ENCODE measurements around the gene JAML.
A peak's percentile ranks its signal among the peaks of the same experiment; 100 is the strongest.
"Not testable (repeated sequence)": the region's sequence is repeated elsewhere in the genome, so short reads cannot be mapped to it uniquely, and the experiment has no call there.

JAML gene

DNA sequence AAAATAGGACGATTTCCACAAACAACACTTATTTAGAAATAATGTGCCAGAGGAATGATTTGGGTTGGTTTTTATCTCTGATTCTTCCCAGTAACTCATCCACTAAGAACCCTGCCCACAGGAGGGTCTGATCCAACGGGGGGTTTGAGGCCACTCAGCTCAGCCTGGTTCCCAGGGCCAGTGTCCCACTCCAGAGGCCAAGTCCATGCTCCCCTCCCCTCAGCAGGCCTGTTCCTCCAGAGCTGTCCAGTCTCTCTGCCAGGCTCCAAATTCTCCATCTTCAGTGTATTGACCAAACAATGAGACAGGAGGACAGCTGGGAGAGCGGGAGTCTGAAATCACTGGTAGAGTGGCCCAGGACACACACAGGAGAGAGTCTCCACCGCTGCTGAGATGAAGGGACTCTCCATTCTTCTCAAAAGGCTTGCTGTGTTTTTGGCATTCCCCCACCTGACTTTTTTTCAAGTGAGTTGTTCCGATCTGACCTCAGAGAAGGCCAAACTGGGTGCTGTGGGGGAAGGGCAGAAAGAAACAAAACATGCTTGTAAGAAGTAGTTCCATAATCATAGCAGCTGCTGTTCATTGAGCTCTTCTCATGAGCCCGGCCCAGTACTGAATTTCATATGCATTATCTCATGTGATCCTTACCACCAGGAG, 30.8 kb downstream of the JAML start:
- no peak for DNase-seq (ENCODE audit: low spot score)

GRCh38 chr11:118192817-118193216, 32.0 kb downstream of the JAML start:
- not testable (repeated sequence) for DNase-seq (ENCODE audit: low spot score)

- DNase-seq (ENCODE audit: low spot score): not testable (repeated sequence)
Observed at GRCh38 chr11:118190942-118191506, 33.8 kb downstream of the JAML start.

DNA sequence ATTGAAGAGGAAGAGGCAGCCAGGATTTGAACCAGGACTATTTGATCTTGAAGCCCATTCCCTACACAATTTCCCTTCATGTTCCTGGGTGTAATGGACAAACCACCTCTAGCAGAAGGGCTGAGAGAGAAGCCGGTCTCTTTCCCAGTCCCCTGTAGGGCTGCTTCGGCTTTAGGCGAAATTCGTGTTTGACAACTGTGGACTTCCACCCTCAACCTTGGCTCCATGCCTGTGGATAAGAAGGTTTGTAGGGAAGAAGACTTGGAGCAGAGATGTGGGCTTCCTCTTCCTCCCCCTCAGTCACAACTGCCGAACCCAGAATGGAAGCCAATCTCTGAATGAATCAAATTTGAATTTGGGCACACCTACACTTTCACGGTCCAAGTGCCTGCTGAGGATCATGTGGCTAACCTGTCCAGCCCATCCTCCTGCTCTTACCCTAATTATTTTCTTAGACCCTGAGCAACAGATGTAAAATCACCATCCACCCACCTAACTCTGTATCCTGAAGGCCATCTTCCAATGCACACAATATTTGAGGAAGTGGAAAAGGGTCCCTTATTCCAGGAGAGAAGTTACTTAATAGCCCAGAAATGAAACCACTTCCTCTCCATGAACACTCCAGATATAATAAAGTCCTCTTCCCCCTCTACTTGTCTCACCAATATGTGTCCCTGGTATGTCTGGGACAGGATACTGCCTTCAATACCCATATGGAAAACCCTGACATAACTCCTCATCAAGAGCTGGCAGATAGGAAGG, 38.3 kb downstream of the JAML start:
- DNase-seq (ENCODE audit: low spot score): no peak

- DNase-seq (ENCODE audit: low spot score): no peak
Observed at GRCh38 chr11:118184784-118185579, 39.8 kb downstream of the JAML start.

GRCh38 chr11:118183691-118184090, 41.1 kb downstream of the JAML start:
- not testable (repeated sequence) for DNase-seq (ENCODE audit: low spot score)

DNA sequence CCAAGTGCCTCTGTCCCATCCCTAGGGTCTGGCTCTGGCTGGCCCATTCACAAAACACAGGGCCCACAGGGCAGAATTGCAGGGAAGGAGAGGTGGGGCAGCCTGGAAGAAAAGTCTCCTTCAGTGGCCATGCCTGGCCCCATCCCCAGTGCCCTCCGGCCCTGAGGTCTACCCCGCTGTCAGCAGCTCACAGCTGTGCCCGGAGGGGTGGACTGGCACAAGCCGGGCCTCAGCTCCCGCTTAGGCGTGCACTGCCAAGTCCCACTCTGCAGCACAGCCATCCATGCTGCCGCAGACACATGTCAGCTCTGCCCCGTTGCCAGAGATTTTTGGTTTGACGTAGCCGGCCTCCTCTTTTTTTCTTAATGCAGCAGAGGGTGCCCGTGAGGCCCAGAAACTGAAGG, 44.5 kb downstream of the JAML start:
- DNase-seq (ENCODE audit: low spot score): peak; percentile 32

DNA sequence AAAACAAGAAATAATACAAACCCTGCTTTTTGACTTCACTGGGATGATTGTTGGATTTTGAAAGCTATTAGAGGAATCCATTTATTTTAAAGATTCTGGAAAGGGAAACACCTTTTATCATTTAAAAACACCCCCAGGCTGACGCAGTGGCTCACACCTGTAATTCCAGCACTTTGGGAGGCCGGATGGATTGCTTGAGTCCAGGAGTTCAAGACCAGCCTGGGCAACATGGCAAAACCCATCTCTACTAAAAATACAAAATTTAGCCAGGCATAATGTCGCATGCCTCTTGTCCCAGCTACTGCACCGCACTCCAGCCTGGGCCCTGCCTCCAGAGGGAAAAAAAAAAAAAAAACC, 48.1 kb downstream of the JAML start:
- DNase-seq (ENCODE audit: low spot score): no peak

DNA sequence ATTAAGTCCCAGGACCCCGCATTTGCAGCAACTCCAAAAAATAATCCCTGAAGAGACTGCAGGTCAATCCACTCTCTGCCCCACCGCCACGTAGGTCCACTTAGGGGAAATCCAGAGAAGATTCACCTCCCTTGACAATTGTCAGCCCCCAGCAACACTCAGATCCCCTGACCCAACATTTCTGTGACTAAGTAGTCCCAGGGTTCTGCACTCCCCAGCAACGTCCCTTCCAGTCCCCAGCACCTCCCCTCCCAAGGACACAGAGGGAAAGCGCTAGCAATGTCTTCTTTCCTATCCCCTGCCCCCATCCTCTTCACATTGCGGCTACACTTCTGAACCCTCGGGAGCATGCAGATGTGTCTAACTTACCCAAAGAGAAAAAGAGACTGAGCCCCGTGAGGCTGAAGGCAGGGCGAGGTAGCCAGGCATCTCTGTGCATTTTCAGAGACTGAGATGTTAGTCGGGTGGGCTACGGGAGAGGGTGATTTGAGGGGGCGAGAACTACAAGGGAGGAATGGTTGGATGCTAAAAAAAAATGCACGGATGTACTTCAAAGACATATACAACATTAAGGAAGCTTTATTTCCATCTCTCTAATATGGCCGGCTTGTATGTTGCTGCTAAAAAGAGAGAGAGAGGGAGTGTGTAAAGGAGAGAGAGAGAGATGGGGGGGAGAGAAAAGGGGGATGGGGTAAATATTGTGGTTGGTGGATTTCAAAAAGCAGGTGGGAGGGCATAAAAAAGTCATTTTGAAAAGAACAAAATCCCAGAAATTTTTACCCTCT, 48.6 kb downstream of the JAML start, which contains the start of gene SCN2B:
Gene SCN2B (minus strand): TSS at position 647 of the 785 bp plus-strand sequence. CDS start 208 bp downstream, at position 439.
- DNase-seq (ENCODE audit: low spot score): no peak

GRCh38 chr11:118175031-118175992, 49.5 kb downstream of the JAML start:
- DNase-seq (ENCODE audit: low spot score): no peak

DNA sequence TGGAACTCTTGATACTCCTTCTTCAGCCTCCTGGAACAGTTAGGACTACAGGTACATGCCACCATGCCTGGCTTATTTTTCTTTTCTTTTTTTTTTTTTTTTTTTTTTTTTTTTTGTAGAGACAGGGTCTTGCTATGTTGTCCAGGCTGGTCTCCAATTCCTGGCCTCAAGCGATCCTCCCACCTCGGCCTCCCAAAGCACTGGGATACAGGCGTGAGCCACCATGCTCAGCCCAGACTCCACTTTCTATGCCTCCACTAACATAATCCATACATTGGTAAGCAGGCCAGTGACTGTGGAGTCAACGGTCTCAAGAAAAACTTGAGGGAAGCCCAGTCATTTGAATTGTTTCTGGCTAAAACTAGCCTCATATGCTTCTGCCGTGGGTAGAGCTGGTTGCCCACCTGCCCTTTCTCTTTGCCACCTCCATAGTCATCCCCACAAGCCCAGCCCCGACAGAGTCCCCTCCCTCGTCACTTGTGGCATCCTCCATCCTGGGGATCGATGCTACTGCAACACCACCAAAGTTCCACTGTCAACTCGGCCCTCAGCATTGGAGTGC, 50.7 kb downstream of the JAML start:
- DNase-seq (ENCODE audit: low spot score): no peak

DNA sequence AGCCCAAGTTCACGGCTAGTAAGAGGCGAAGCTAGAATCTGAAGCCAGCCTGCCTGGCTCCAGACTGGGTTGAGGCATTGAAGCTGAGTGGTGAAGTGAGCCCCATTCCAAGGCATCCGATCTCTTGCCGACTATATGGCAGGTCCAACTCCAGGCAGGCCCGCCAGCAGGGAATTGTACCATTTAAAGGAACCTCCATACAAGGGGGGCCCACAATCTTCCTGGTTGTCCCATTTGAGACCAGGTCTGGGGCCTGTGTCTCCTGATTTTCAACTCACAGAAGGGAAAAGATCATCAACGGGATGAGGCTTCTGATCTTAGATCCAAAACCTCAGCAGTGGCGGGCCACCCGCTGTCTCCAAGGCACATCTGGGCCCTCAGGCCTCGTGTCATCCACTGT, 52.5 kb downstream of the JAML start:
- DNase-seq (ENCODE audit: low spot score): no peak

- DNase-seq (ENCODE audit: low spot score): peak; percentile 54
Observed at GRCh38 chr11:118171269-118172062, 53.3 kb downstream of the JAML start.

DNA sequence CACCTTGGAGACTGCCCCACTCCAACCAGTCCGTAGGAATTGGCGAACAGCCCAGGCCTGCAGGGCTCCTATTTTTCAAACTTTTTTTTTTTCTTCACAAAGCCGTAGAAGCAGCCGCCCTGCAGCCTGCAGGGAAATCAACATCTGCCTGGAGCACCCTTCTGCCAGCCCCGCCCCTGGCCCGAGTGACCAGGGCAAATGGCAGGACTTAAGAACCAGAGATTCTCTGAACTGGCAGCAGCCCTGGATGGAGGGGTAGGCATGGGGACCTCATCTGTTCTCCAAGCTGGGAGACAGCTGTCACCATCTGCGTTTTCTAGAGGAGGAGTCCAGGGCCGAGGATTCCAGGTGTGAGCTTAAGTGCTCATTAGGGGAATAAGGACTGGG, 53.9 kb downstream of the JAML start:
- DNase-seq (ENCODE audit: low spot score): no peak

- DNase-seq (ENCODE audit: low spot score): no peak
Observed at GRCh38 chr11:118170231-118170630, 54.6 kb downstream of the JAML start.

DNA sequence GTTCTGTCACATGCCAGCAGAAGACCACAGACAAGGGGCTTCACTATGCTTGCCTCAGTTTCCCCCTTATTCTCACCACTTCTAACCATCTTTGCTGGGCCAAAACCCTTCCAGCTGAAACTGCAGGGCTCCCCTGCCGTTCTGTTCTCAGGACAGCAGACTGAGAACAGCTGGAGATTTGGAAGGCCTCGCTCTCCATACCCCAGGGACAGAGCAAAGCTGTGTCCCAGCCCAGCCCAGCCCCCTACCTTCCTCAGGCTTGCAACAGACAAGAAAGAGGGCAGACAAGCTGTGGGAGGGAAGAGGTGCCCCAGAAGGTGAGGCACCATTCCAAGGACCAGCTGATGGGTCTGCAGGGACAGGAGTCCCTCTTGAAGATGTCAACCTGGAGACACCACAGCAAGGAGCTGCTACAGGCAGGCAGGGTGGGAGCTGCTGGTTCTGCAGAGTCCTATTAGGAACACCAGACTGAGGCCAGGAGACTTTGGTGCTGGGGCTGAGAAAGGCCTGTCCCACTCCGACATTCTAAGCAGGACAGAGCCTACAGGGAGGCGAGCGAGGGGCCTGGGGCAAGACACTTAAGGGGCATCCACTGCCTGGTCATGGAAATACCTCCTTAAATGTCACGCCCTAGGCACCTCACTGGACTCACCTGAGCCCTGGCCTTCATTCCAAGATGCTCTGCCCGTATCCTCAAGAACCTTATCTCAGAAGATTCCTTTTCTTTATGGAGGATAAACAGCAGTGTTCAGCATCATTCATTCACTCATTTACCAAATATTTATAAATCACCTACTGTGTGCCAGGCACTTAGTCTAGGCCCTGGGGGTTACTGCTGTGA, 55.3 kb downstream of the JAML start:
- no peak for DNase-seq (ENCODE audit: low spot score)

GRCh38 chr11:118168751-118169150, 56.1 kb downstream of the JAML start:
- DNase-seq (ENCODE audit: low spot score): no peak

GRCh38 chr11:118168316-118168715, 56.5 kb downstream of the JAML start:
- DNase-seq (ENCODE audit: low spot score): no peak

All from RKO (cell line).